ENCODE data around the gene GAK. TPM values are rescaled to one million over a fixed set of nuclear protein-coding genes. Genes with fewer than 3 reads are reported as not detected.

Gene GAK
- polyA plus RNA-seq, 1 donor from 2014 or later: 58.8 TPM

DNA sequence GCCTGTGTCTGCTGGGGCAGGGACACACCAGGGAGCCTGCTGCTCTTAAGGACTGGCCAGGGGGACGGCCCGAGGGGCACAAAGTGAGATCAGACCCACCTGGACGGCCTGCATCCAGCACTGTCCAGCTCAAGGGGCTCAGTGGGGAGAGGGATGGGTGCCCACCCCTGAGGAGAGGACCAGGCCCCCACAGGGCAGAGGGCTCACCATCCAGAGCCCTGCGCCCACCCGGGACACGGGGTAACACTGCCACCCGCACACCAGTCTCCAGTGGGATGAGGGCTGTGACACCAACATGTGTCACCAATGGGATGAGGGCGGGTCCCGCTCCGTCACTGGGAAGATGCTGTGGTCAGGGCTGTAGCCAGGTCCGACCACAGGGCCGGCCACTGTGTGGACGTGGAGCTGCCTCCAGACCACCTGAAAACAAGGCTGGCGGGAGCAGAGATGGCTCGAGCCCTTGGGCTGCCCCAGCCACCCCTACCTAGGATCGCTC is 28.1 kb upstream of the GAK start:
- Histone ChIP-seq H3F3A (ENCODE audit: insufficient read depth, low read length, poor library complexity, severe bottlenecking) (no peaks in the 10 kb centered on the region), H3K9me2 (ENCODE audit: insufficient read depth, low read length) (no peaks in the 10 kb centered on the region), H3K79me2 (replicated peaks; ENCODE audit: insufficient read depth, low read length) (no peaks in the 10 kb centered on the region), H2AFZ (ENCODE audit: low read depth, low read length) (no peak overlapping the region), H3K36me3 (ENCODE audit: insufficient read depth, low read length) (no peaks in the 10 kb centered on the region), H3K9ac (ENCODE audit: low read length) (no peak overlapping the region), H3K9me3 (ENCODE audit: low read length) (no peaks in the 10 kb centered on the region), H3K27ac (ENCODE audit: low read length) (no peak overlapping the region), H3K4me2 (ENCODE audit: low read length) (no peak overlapping the region), H3K4me3 (ENCODE audit: low read length) (no peak overlapping the region), H3K27me3 (ENCODE audit: insufficient read depth, low read depth, low read length) (no peaks in the 10 kb centered on the region), H4K20me1 (ENCODE audit: insufficient read depth) (no peaks in the 10 kb centered on the region)
- no peak for TF ChIP-seq RAD21 (conservative IDR thresholded peaks at IDR 0.05)
- no peak for TF ChIP-seq EZH2 (IDR thresholded peaks at IDR 0.05; ENCODE audit: borderline replicate concordance, insufficient read depth, low read length, poor library complexity, severe bottlenecking)
- no peak for TF ChIP-seq SMC3 (conservative IDR thresholded peaks at IDR 0.05; ENCODE audit: poor library complexity)
- no peak for TF ChIP-seq MXI1 (conservative IDR thresholded peaks at IDR 0.05; ENCODE audit: poor library complexity, severe bottlenecking)
- no peak for TF ChIP-seq EP300 (conservative IDR thresholded peaks at IDR 0.05; ENCODE audit: poor library complexity, severe bottlenecking)
- TF ChIP-seq TAF1 (IDR thresholded peaks at IDR 0.05; ENCODE audit: low read depth): no peak
- TF ChIP-seq, protein P1, sequence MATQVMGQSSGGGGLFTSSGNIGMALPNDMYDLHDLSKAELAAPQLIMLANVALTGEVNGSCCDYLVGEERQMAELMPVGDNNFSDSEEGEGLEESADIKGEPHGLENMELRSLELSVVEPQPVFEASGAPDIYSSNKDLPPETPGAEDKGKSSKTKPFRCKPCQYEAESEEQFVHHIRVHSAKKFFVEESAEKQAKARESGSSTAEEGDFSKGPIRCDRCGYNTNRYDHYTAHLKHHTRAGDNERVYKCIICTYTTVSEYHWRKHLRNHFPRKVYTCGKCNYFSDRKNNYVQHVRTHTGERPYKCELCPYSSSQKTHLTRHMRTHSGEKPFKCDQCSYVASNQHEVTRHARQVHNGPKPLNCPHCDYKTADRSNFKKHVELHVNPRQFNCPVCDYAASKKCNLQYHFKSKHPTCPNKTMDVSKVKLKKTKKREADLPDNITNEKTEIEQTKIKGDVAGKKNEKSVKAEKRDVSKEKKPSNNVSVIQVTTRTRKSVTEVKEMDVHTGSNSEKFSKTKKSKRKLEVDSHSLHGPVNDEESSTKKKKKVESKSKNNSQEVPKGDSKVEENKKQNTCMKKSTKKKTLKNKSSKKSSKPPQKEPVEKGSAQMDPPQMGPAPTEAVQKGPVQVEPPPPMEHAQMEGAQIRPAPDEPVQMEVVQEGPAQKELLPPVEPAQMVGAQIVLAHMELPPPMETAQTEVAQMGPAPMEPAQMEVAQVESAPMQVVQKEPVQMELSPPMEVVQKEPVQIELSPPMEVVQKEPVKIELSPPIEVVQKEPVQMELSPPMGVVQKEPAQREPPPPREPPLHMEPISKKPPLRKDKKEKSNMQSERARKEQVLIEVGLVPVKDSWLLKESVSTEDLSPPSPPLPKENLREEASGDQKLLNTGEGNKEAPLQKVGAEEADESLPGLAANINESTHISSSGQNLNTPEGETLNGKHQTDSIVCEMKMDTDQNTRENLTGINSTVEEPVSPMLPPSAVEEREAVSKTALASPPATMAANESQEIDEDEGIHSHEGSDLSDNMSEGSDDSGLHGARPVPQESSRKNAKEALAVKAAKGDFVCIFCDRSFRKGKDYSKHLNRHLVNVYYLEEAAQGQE (IDR thresholded peaks at IDR 0.05; ENCODE audit: borderline replicate concordance): no peak
- TF ChIP-seq, protein P2, sequence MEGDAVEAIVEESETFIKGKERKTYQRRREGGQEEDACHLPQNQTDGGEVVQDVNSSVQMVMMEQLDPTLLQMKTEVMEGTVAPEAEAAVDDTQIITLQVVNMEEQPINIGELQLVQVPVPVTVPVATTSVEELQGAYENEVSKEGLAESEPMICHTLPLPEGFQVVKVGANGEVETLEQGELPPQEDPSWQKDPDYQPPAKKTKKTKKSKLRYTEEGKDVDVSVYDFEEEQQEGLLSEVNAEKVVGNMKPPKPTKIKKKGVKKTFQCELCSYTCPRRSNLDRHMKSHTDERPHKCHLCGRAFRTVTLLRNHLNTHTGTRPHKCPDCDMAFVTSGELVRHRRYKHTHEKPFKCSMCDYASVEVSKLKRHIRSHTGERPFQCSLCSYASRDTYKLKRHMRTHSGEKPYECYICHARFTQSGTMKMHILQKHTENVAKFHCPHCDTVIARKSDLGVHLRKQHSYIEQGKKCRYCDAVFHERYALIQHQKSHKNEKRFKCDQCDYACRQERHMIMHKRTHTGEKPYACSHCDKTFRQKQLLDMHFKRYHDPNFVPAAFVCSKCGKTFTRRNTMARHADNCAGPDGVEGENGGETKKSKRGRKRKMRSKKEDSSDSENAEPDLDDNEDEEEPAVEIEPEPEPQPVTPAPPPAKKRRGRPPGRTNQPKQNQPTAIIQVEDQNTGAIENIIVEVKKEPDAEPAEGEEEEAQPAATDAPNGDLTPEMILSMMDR (IDR thresholded peaks at IDR 0.05; ENCODE audit: poor library complexity, severe bottlenecking): no peak
- no peak for TF ChIP-seq POLR2AphosphoS5 (IDR thresholded peaks at IDR 0.05)

DNA sequence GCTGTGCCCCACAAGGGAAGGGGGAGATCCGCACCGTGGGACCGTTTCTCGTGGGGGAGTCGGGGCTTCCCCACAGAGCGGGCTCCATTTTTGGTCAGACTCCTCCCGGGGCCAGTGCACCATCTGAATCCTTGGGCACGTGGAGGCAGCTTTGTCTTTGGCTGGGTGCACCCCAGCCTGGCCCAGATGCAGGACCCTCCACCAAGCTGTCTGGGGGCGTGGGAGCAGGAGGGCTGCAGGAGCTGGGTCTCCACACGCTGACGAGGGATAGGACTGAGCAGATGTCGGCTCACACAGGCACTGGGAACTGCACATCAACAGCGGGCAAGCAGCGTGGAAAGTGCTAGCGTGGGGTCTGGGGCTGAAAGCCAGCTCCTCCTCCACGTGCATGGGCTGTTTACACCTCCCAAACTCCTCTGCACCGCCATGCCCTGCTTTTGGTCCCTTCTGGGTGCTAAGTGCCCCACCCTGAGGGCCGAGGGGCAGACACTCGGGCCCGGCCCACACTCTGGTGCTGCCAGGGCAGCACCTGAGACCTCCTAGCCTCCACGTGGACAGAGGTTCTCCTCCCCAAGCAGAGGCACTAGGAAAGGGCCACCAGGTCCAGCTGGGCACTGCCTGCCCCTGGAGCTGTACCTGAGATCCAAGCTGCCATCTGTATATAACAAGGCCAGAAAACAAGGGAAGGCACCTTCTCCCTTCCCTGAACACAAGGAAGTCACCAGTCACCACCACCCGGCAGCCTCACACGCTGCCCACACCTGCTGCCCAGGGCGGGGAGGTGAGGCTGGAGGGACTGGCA is 27.4 kb upstream of the GAK start:
- H3K27me3 ChIP-seq (ENCODE audit: insufficient read depth, low read depth, low read length): no peaks in the 10 kb centered on the region
- no peaks in the 10 kb centered on the region for H3F3A ChIP-seq (ENCODE audit: insufficient read depth, low read length, poor library complexity, severe bottlenecking)
- no peak overlapping the region for H3K27ac ChIP-seq (ENCODE audit: low read length)
- H2AFZ ChIP-seq (ENCODE audit: low read depth, low read length): no peak overlapping the region
- no peak for TF ChIP-seq POLR2AphosphoS5 (IDR thresholded peaks at IDR 0.05)
- TF ChIP-seq EZH2 (IDR thresholded peaks at IDR 0.05; ENCODE audit: borderline replicate concordance, insufficient read depth, low read length, poor library complexity, severe bottlenecking): no peak
- TF ChIP-seq, protein P1 (IDR thresholded peaks at IDR 0.05; ENCODE audit: borderline replicate concordance): no peak
- no peak for TF ChIP-seq EP300 (conservative IDR thresholded peaks at IDR 0.05; ENCODE audit: poor library complexity, severe bottlenecking)
- TF ChIP-seq TAF1 (IDR thresholded peaks at IDR 0.05; ENCODE audit: low read depth): no peak
- no peak for TF ChIP-seq MXI1 (conservative IDR thresholded peaks at IDR 0.05; ENCODE audit: poor library complexity, severe bottlenecking)
- no peak for TF ChIP-seq SMC3 (conservative IDR thresholded peaks at IDR 0.05; ENCODE audit: poor library complexity)
- TF ChIP-seq, protein P2 (IDR thresholded peaks at IDR 0.05; ENCODE audit: poor library complexity, severe bottlenecking): no peak
- no peak for TF ChIP-seq RAD21 (conservative IDR thresholded peaks at IDR 0.05)
- H3K9me2 ChIP-seq (ENCODE audit: insufficient read depth, low read length): no peaks in the 10 kb centered on the region
- H3K36me3 ChIP-seq (ENCODE audit: insufficient read depth, low read length): no peaks in the 10 kb centered on the region
- no peak overlapping the region for H3K4me2 ChIP-seq (ENCODE audit: low read length)
- H3K79me2 ChIP-seq (replicated peaks; ENCODE audit: insufficient read depth, low read length): no peaks in the 10 kb centered on the region
- no peak overlapping the region for H3K4me3 ChIP-seq (ENCODE audit: low read length)
- H4K20me1 ChIP-seq (ENCODE audit: insufficient read depth): no peaks in the 10 kb centered on the region
- no peak overlapping the region for H3K9ac ChIP-seq (ENCODE audit: low read length)
- no peaks in the 10 kb centered on the region for H3K9me3 ChIP-seq (ENCODE audit: low read length)
